ENCODE measurements around the gene DHX58. TPM values are rescaled to one million over a fixed set of nuclear protein-coding genes. Genes with fewer than 3 reads are reported as not detected.

DHX58 gene
- total and polyA plus RNA-seq, 2 donors (not counting 1 experiment from before 2014, with no cell fraction given) = 39.7 to 57.6 TPM

- intact Hi-C loops (cut with micrococcal nuclease) = no loop called here
- Histone ChIP-seq H3K9me3 (ENCODE audit: control extremely low read depth in 1 of 3, control insufficient read depth in 2 of 3, insufficient read depth in 1 of 3, low read length in 2 of 3) (no peaks in the 10 kb centered on the region), H3K27me3 (replicated peaks in 1 of 4; ENCODE audit: control extremely low read depth in 1 of 4, control insufficient read depth in 3 of 4, insufficient read depth in 4 of 4, low read length in 3 of 4) (no peaks in the 10 kb centered on the region), H3K4me3 (ENCODE audit: control extremely low read depth in 1 of 5, extremely low read depth in 1 of 5, insufficient read depth in 1 of 5, low read depth in 2 of 5, low read length in 4 of 5) (no peak overlapping the region), H3K27ac (ENCODE audit: low read length in 2 of 2) (peak overlapping the region; percentile 4 to 40), H3K4me1 (ENCODE audit: control insufficient read depth in 2 of 2, insufficient read depth in 2 of 2, low read length in 2 of 2) (peaks cover 13 to 14% of the 10 kb centered on the region in 2 donors), H4K20me1 (ENCODE audit: control insufficient read depth, insufficient read depth, low read length, poor library complexity, severe bottlenecking) (peaks cover 21% of the 10 kb centered on the region), H3K9ac (ENCODE audit: low read length) (no peak overlapping the region), H2AFZ (ENCODE audit: insufficient read depth, low read depth, low read length, poor library complexity, severe bottlenecking) (no peak overlapping the region), H3K36me3 (replicated peaks in 1 of 2; ENCODE audit: control extremely low read depth in 1 of 2, control insufficient read depth in 1 of 2, extremely low read depth in 1 of 2, insufficient read depth in 2 of 2, low read length in 1 of 2) (peaks cover 0 to 49% of the 10 kb centered on the region in 2 experiments), H3K79me2 (ENCODE audit: control insufficient read depth, insufficient read depth, low read length) (peaks cover 16% of the 10 kb centered on the region), H3K4me2 (replicated peaks; ENCODE audit: low read depth, low read length, poor library complexity, severe bottlenecking) (no peak overlapping the region)
- no peak for DNase-seq
- ChIA-PET POLR2A (no interaction called here), CTCF (no interaction called here)
- Mint-ChIP-seq H3K27ac (peak overlapping the region; percentile 51), H3K27me3 (no peaks in the 10 kb centered on the region), H3K9me3 (ENCODE audit: insufficient read depth) (no peaks in the 10 kb centered on the region), H3K4me1 (peaks cover 18% of the 10 kb centered on the region), H3K4me3 (no peak overlapping the region)
- 76% methylated on average over 2 of the region's 3 CpGs for WGBS (ENCODE audit: insufficient coverage)
- TF ChIP-seq EZH2 (IDR thresholded peaks at IDR 0.05; ENCODE audit: borderline replicate concordance, insufficient read depth, low read depth, low read length, poor library complexity, severe bottlenecking) = no peak
- TF ChIP-seq, protein P1, sequence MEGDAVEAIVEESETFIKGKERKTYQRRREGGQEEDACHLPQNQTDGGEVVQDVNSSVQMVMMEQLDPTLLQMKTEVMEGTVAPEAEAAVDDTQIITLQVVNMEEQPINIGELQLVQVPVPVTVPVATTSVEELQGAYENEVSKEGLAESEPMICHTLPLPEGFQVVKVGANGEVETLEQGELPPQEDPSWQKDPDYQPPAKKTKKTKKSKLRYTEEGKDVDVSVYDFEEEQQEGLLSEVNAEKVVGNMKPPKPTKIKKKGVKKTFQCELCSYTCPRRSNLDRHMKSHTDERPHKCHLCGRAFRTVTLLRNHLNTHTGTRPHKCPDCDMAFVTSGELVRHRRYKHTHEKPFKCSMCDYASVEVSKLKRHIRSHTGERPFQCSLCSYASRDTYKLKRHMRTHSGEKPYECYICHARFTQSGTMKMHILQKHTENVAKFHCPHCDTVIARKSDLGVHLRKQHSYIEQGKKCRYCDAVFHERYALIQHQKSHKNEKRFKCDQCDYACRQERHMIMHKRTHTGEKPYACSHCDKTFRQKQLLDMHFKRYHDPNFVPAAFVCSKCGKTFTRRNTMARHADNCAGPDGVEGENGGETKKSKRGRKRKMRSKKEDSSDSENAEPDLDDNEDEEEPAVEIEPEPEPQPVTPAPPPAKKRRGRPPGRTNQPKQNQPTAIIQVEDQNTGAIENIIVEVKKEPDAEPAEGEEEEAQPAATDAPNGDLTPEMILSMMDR (IDR thresholded peaks at IDR 0.05) = no peak
- no peak for ATAC-seq (ENCODE audit: low read depth)
These were observed 14.3 kb upstream of the DHX58 start for GRCh38 chr17:42126836-42127235.

GRCh38 chr17:42125565-42125964 is 13.1 kb upstream of the DHX58 start:
- Histone ChIP-seq H4K20me1 (ENCODE audit: control insufficient read depth, insufficient read depth, low read length, poor library complexity, severe bottlenecking) (peaks cover 11% of the 10 kb centered on the region), H3K36me3 (replicated peaks in 1 of 2; ENCODE audit: control extremely low read depth in 1 of 2, control insufficient read depth in 1 of 2, extremely low read depth in 1 of 2, insufficient read depth in 2 of 2, low read length in 1 of 2) (peaks cover 0 to 45% of the 10 kb centered on the region in 2 experiments), H3K4me3 (ENCODE audit: control extremely low read depth in 1 of 5, extremely low read depth in 1 of 5, insufficient read depth in 1 of 5, low read depth in 2 of 5, low read length in 4 of 5) (no peak overlapping the region), H3K79me2 (ENCODE audit: control insufficient read depth, insufficient read depth, low read length) (peaks cover 4% of the 10 kb centered on the region), H3K9ac (ENCODE audit: low read length) (no peak overlapping the region), H3K4me2 (replicated peaks; ENCODE audit: low read depth, low read length, poor library complexity, severe bottlenecking) (no peak overlapping the region), H3K4me1 (ENCODE audit: control insufficient read depth in 2 of 2, insufficient read depth in 2 of 2, low read length in 2 of 2) (peaks cover 5 to 8% of the 10 kb centered on the region in 2 donors), H3K27ac (ENCODE audit: low read length in 2 of 2) (no peak overlapping the region), H2AFZ (ENCODE audit: insufficient read depth, low read depth, low read length, poor library complexity, severe bottlenecking) (no peak overlapping the region), H3K9me3 (ENCODE audit: control extremely low read depth in 1 of 3, control insufficient read depth in 2 of 3, insufficient read depth in 1 of 3, low read length in 2 of 3) (no peaks in the 10 kb centered on the region), H3K27me3 (replicated peaks in 1 of 4; ENCODE audit: control extremely low read depth in 1 of 4, control insufficient read depth in 3 of 4, insufficient read depth in 4 of 4, low read length in 3 of 4) (no peaks in the 10 kb centered on the region)
- POLR2A ChIA-PET = no interaction called here
- TF ChIP-seq, protein P1 (IDR thresholded peaks at IDR 0.05) = no peak
- TF ChIP-seq EZH2 (IDR thresholded peaks at IDR 0.05; ENCODE audit: borderline replicate concordance, insufficient read depth, low read depth, low read length, poor library complexity, severe bottlenecking) = no peak
- CTCF ChIA-PET = interaction anchor here (0.9 kb wide), 1 partner anchor 24 kb away, joined by 3 read pairs; no protein-coding TSS in a partner anchor
- H3K27me3 Mint-ChIP-seq = no peaks in the 10 kb centered on the region
- H3K4me3 Mint-ChIP-seq = no peak overlapping the region
- 97% methylated on average over 9 of the region's 12 CpGs for WGBS (ENCODE audit: insufficient coverage)
- no peak for DNase-seq
- ATAC-seq (ENCODE audit: low read depth) = no peak
- H3K4me1 Mint-ChIP-seq = peaks cover 12% of the 10 kb centered on the region
- intact Hi-C loops (cut with micrococcal nuclease) = no loop called here
- no peak overlapping the region for H3K27ac Mint-ChIP-seq
- no peaks in the 10 kb centered on the region for H3K9me3 Mint-ChIP-seq (ENCODE audit: insufficient read depth)
